GM21381 (cell line): Measurements from ENCODE around the gene APBA1.
"Not testable (repeated sequence)": the region's sequence is repeated elsewhere in the genome, so short reads cannot be mapped to it uniquely, and the experiment has no call there.

Experiments
- ATAC-seq: cut with Tn5 transposase; IDR thresholded peaks from one replicate; pipeline ENCODE4 v1.9.1; 2021; ENCODE audit warnings: mild to moderate bottlenecking, moderate library complexity; ENCODE audit not compliant: unreplicated experiment

The APBA1 gene

DNA sequence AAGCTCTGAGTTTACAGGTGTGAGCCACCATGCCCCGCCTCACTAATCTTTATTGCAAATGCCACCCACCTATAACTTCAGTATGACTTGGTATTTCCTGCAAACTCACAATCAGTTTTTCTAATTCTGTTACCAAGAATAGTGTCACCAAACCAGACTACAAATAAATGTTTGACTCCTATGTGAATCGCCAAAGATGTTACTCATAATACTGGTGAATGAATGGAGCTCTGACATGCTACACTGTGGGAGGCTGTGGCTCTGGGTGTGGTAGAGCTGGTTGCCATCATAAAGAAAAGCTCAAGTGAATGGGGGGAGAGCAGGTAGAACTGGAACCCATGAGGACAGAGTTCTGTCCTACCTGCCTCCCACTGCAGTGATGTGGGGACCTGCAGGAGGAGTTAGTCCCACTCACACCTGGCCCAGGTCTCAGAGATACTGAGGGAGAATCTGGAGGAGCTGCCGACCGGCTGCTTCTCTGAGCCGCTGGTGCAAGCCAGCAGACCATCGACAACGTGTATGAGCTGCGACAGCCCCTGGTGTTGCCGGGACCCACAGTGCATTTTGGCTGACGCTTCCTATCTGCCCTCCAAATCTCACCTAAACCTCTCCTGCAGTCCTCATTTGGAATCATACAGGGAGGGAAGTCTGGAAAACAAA lies 251.4 kb downstream of the APBA1 start:
- no peak for ATAC-seq

DNA sequence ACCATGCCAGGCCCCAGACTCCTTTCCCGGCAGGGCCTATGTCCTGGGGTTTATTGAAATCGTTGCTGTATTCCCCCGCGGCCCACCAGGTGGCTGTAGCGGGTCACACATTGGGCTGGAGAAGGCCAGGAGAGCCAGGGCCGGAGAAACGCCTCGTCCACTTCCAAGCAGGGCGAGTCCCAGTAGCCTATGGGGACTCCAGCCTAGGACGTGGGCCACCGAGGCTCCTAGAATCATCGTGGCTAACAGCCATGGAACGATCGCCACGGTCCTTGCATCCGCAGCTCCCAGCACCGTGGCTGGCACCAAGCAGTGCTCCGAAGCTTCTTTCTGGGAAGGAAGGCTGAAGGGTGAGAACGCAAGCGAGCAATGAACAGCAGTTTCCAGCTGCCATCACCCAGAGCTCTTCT lies 259.4 kb downstream of the APBA1 start:
- ATAC-seq = no peak

DNA sequence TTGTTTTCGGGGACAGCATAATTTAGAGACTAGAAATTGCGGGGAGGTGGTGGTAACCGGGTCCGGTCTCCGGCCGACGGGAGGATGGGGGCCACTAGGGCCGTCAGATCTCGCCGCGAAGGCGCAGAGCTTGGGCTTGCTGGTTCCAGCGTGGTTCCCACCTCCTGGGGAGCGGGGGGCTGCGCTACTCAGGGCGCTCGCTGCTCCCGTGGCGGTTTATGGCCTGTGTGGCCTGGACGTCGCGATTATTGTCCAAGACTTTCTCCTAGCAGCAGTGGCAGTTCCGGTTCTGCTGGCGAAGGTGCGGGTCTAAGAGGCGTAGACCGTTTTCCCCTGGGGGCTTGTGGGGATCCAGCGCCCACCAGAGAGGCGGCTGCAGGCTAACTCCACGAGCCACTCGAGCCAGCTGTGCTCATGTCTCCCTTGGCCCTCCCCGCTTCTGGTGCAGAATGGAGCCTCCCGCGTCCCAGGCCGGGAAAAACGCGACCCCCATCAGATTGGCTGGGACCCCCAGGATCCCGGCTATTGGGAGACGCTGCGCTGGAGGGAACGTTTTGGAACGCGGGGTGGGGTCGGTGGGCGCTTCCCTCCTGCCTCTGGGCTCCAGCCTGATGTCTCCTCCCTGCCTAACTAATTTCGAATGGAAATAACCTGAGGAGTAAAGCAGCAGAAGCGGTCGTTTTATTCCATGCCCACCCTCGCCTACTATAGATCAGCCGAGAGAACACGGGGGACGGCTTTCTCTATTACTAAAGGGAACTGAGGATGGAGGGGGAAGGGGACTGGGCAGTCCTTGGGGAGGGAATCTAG lies 260.0 kb downstream of the APBA1 start:
- no peak for ATAC-seq

DNA sequence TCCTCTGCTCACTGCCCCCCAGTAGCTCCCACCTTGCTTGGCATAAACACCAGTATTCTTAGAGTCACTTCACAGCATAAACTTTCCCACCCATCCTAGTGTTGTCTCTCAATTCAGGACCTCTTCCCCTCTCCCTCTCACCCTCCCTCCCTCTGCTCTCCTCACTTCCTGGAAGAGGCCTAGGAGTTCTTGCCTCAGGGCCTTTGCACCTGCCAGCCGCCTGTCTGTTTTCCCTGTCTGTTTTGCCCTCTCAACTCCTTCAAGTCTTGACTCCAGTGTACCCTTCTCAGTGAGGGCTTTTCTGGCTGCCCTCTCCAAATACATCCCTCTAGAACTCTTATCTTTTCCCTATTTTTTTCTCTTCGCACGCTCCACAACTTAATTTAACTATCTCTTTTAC lies 260.9 kb downstream of the APBA1 start:
- ATAC-seq = no peak

DNA sequence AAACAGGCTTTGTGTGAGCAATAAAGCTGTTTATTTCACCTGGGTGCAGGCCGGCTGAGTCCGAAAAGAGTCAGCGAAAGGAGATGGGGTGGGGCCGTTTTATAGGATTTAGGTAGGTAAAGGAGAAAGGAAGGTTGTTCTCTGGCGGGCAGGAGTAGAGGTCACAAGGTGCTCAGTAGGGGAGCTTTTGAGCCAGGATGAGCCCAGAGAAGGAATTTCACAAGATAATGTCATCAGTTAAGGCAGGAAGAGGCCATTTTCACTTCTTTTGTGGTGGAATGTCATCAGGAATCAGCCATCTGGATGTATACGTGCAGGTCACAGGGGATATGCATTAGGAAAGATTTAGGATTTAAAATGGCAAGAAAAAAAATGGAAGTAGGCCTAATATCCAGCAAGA lies 262.2 kb downstream of the APBA1 start:
- not testable (repeated sequence) for ATAC-seq

DNA sequence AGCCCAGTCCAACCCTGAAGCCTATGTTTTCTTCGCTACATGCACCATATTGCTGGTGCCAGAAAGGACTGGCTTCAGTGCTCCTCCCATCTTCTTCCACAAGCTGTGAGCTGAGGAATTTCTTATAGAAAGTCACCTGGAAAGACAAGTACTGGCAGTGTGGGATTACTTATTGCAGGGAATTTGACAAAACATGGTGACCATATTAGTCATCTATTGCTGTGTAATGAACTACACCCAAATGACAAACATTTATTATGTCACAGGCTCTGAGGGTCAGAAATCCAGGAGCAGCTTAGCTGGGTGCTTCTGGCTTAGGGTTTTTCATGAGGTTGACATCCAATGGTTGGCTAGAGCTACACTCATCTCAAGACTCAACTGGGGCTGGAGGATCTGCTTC lies 271.7 kb downstream of the APBA1 start:
- ATAC-seq = no peak

DNA sequence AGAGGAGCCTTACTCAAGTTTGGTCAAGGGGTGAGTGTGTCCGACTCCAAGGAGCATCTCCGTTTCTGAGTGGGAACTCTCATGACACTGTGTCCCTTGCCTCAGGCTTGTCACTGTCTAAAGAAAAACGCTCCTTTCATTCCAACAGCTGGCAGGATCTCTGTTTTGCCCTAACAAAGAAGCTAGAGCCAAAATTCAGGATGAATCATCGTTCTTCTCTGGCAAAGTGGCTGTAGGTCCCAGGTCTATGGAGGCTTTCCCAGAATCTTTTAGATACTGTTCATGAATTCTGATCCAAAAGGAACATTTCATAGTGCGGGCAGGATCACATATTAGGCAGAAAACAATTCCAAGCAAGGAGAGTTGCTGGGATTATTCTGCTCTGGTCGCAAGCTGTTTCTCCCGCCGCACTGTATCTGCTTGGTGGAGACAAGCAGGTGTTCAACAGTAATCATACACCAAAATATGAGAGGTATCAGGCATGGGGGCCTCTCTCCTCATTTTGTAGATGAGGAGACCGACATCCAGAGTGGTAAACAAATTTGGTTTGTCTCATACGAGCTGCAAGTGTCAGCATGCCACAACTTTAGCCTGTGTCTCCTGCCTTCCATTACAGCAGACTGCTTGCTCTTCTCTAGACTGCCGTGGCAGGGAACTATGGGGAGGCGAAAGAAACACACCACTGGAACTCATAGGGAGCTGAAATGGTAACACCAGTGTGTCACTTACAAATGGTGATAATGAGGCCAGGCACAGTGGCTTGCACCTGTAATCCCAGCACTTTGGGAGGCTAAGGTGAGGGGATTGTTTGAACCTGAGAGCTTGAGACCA lies 274.6 kb downstream of the APBA1 start:
- ATAC-seq = no peak

DNA sequence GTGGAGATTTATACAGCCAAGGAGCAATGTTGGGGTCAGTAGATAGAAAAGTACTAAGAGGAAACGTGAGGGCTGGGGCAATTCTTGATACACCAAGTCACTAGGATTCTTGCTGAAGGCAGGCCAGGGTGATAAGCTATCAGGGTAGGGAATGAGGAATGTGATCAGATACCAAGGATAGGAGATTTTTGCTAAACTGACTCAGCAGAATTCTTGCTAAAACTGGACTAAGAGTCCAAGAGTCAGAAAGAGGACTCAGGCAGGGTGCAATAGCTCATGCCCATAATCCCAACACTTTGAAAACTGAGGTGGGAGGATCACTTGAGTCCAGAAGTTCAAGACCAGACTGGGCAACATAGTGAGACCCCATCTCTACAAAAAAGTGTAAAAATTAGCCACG lies 275.4 kb downstream of the APBA1 start:
- no peak for ATAC-seq

DNA sequence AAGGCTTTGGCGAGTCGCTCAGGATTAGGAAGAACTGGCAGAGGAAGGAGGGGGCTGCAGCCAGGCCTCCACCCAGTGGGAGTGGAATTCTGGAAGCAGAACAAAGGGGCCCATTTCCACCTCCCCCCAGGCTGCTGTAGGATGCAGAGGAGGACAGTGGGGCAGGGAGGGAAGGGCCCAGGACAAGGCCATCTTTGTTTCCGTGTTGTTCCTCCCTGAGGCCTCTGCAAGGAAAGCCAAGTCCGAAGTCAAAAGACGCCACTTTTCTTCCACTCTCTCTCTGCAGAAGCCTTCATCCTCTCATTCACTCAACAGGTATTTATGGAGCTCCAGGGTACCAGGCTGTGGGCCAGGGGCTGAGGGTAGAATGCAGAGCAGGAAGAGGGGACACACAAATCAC lies 276.5 kb downstream of the APBA1 start:
- no peak for ATAC-seq

DNA sequence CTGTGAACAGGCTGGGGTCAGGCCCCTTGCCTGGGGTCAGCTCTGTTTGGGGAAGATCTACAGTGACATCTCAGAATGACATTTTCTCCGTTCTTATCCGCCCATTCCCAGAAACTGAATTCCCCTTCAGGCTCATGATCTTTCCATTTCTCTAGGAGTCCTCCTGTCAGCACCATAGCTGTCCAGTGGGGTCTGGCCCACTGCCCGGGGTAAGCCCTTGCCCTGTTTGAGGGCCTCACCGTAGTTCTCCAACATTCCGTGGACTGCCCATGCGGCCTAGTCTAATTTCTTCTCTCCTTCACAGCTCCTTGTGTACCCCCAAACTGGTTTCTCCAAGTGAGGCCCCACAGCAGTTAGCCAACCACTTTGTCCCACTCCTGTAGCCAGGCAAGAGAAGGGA lies 278.7 kb downstream of the APBA1 start:
- no peak for ATAC-seq

DNA sequence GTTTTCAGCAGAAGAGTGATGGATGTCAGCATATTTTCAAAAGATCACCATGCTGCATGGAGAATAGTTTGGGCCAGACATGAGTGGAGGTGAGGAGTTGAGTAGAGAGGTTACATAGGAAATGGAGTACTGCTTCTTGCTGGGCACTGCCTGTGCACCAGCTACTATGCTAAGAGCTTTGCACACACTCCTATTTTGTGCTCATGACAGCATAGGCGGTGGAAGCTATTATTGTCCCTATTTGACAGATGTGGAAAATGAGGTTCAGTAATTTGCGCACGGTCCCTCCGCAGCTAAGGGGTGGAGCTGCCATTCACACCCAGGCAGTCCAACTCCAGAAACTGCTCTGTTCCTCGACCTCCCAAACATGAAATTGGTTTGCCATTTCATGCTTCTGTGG lies 279.3 kb downstream of the APBA1 start:
- ATAC-seq = no peak

DNA sequence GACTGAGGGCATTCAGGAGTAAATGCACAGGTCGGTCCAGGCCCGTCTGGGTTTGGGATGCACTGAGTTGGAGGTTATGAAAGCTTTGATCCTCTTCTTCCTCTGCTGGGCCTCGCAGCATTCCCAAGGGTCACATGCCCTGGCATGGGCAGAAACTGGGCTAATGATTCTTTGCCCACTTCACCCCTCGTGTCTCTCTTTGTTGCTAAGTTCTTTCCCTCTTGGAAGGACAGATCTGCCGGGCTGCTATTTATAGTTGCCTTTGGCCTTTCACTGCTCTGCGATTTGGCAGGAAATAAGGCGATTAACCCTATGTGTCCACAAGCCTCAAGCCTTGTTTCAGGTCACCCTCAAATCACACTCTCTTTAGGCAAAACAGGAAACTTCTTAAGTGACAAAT lies 280.2 kb downstream of the APBA1 start:
- no peak for ATAC-seq

DNA sequence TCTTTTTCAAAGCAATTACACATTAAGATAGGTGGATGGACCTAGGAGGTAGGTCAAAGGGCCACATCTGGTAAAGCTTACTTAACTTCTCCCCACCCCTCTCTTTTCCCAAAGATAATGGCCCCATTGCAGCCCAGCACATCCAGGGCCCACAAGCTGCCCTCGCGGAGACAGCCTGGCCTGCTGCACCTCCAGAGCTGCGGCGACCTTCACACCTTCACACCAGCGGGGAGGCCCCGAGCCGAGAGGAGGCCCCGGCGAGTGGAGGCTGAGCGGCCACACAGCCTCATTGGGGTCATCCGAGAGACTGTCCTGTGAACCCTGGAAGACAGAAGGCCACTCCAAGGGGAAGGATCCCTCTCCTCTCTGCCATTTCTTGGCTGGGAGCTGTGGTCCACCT lies 280.7 kb downstream of the APBA1 start:
- no peak for ATAC-seq

DNA sequence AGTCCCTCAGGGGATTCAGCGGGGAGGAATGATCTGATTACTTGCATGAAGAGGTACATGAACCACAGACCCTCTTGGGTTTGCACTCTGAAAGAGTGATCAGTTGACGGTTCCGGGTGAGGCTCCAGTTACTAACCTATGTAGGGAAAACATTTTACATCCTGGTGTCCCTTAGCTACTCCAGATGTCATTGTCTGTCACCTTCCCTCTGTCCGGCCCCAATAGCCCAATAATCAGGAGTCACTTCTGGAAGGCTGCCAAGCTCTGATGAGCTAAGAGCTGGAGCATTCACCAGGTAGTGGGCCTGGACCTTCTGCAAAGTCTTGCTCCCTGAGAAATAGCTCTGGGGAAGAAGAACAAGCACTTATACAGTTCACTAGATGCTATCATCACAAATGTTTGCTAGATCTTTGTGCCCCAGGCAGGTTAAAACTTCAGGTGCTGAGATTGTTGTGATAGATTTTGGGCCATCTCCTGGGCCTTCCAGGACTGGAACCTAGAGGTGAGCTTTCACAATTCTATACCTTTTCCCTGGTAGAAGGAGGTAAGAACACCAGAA lies 282.7 kb downstream of the APBA1 start:
- no peak for ATAC-seq

DNA sequence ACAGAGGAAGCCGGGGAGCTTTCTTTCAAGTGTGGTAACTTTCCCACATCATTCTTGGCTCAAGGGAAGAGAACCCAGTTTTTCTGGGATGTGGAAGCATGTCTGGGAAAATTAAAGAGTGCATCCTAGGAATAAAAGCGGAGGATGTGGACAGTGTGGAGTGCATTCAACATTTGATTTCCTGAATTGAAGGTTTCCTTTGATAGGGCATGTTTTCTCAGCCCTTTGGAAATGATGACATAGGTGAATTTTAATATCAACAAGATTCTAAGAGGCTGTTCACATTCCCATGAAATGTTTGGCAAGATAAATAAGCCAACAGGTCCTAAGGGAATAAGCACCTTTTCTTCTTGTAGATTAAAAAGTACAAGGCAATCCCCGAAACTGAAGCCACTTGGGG lies 283.6 kb downstream of the APBA1 start:
- ATAC-seq = no peak

DNA sequence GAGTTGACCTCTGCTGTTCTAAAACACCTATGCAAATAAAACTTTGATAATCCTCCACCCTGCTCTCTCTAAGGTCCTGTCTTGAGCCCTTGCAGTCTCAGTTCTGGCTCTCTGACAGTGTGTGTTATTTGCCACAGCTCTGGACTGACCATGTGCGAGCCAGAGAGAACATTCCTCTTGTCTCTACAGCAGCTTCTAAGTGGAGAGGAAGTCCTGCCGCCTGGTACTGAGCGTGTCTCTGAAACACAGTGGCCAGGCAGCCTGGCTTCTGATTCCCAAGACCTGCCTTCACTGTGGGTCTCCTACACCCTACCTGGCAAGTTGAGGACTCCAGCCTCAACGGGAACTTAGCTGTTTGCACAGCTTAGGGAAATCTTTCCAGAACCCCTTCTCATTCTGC lies 285.5 kb downstream of the APBA1 start:
- no peak for ATAC-seq

DNA sequence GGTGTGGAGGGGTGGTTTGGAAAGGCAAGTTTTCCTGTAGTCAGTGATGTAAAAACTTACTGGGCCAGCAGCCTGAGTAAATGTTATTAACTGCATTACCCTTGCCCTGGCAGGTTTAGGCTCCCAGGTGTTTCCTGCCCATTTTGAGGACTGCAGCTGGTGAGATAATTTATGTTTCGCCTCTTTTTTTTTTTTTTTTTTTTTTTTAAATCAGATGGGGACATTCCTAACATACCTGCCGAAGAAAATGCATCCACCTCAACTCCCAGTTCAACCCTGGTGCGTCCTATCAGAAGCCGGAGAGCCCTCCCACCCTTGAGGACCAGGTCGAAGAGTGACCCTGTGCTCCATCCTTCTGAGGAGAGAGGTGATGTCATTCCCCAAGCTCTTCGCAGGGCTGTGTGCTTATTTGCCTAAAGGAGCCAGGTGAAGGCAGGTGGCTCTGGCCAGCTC lies 286.6 kb downstream of the APBA1 start:
- ATAC-seq = no peak

DNA sequence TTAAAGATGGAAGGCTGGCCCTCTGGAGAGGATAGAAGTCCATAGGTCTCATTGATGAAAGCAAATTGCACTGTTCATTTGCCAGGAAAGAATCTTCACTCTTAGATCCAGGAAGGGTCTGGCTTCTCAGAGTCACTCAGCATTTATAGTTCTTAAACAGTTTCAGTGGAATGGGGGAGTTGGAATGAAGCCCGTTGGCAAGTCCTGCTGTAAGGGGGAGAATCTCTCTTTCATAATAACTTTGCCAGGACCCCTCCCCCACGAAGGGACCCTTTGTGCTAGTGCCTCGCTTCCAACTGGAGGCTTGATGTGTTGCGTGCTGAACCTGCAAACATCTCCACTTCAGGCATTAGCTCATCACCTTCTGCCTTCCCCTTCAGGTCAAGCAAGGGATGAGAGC lies 290.0 kb downstream of the APBA1 start:
- ATAC-seq = no peak

DNA sequence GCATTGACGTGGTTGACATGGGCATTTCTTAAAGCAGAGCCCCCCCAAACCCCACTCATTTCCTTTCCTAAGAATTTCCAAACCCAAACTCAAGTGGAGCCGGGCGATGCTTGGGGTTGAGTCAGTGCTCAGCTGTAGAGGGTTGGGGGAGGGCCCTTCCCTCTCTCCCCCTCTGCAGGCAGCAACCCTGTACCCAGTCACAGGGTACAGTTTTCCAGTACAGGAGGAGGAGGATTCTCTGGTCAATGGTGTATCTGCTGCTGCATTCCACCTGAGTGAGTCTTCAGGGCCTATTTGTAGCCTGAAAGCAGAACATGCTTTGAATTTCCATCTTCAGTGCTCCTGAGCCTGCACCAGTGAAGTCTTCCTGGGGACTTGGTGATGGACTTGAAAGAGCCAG lies 291.4 kb downstream of the APBA1 start:
- ATAC-seq = no peak

DNA sequence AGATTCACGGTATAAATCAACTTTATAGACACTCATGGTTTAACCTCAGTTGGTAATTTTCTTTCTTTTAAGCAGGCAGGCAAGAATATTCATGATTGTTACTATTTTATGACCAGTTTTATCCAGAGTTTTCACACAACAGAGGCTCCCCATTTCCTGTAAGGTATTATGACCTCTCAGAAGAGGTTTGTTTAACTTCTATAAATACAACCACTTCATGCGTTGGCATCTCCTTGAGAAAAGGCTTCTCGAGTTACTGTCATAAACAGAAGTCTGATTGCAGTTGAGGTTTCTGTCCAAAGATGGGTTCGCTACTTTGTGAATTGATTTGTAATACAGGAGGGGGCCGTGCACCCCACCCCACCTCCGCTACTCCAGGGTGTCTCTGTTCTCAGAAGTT lies 291.9 kb downstream of the APBA1 start:
- no peak for ATAC-seq

DNA sequence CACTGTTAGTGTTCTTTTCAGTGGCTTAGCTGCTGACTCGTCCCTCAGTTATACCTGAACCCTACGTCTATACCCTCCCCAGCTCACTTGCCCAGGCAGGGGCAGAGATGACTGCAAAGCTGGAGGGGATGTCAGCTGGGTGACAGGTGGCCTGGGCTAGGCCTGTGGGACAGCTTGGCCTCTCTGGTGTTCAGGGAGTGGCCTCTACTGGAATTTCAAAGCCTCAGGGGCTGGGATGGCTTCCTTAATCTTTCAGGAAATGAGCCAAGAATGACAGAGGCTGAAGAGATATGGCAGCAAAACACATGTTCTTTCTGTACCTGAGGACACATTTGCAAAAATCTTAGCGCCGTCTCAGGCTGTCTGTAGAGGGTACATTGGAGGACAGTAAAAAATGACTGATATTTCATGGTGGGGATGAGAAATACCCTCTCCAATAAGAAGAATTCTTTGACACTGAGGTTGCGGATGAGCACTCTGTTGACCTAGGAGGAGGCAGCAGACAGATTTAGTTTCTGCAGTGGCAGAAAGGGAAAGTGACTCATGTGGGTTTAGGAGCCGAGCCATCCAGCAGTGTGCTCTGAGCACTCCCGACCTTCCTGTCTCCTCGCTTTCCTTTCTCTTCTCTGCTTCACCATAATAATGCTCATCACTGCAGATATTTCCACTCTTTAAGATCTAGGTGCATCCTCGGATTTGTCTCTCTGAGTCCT lies 292.7 kb downstream of the APBA1 start:
- no peak for ATAC-seq
